ENCODE measurements around the gene KRTAP9-1. TPM values are rescaled to one million over a fixed set of nuclear protein-coding genes. Genes with fewer than 3 reads are reported as not detected.

Gene KRTAP9-1
- total RNA-seq, 1 donor from 2014 or later, result not detected

DNA sequence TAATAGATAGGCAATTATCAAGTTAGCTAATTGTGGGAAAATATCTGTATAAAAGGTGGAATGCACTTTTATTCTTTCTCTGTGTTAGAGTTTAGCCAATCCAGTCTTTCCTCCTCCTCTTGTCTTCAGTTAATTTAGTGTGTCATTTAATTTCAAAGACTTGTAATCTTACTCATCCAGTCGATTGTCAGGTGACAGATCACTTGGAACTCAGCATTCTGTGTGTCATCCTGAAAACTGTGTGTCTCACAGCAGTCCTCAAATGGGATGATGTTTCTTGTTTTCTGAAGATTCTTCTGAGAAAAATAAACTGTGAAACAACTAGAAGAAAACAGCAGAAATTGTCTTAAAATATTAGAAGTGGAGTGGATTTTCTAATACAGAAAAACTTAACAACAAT lies 4.7 kb upstream of the KRTAP9-1 start:
- ATAC-seq (no peak), DNase-seq (no peak)
- Histone ChIP-seq H3K27me3 (ENCODE audit: low read depth) (peaks cover 1% of the 10 kb centered on the region), H3K4me3 (no peak overlapping the region), H3K4me1 (no peaks in the 10 kb centered on the region), H3K36me3 (no peaks in the 10 kb centered on the region), H3K9me3 (no peaks in the 10 kb centered on the region), H3K27ac (no peak overlapping the region)
- intact Hi-C loops (cut with DNase I), result no loop called here
- TF ChIP-seq CTCF (IDR thresholded peaks at IDR 0.05), result no peak

DNA sequence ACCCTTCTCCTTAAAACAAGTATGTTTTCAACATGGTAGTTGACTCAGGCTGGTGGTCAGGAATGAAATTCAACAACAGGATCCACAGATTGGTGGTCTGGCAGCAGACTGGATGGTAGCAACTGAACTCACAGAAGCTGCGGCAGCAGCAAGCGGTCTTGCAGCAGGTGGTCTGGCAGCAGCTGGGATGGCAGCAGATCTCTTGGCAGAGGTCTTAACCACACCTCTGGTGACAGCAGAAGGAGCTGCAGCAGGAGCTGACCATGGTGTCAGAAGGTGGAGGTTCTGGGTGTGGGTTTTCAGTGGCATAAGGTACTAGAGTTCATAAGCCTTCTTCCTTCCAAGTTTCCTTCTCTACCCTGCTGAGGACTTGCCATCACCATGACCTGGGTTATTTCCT lies 2.8 kb upstream of the KRTAP9-1 start:
- H3K4me1 ChIP-seq, result no peaks in the 10 kb centered on the region
- DNase-seq, result no peak
- no peak overlapping the region for H3K4me3 ChIP-seq
- ATAC-seq, result no peak
- H3K9me3 ChIP-seq, result no peaks in the 10 kb centered on the region
- peaks cover 7% of the 10 kb centered on the region for H3K27me3 ChIP-seq (ENCODE audit: low read depth)
- no peak overlapping the region for H3K27ac ChIP-seq
- TF ChIP-seq CTCF (IDR thresholded peaks at IDR 0.05), result no peak
- H3K36me3 ChIP-seq, result no peaks in the 10 kb centered on the region
- intact Hi-C loops (cut with DNase I), result no loop called here

DNA sequence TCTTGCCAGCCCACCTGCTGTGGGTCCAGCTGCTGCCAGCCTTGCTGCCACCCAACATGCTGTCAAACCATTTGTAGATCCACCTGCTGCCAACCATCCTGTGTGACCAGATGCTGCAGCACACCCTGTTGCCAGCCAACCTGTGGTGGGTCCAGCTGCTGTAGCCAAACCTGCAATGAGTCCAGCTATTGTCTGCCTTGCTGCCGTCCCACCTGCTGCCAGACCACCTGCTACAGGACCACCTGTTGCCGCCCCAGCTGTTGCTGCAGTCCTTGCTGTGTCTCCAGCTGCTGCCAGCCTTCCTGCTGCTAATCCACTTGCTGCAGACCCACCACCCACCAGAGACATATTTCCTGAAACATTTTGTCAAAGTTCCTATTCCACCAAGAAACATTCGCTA lies 641 bp downstream of the KRTAP9-1 start:
- no peaks in the 10 kb centered on the region for H3K4me1 ChIP-seq
- no peak overlapping the region for H3K27ac ChIP-seq
- peaks cover 7% of the 10 kb centered on the region for H3K27me3 ChIP-seq (ENCODE audit: low read depth)

GRCh38 chr17:41196068-41196467 lies 6.4 kb downstream of the KRTAP9-1 start:
- no peaks in the 10 kb centered on the region for H3K4me1 ChIP-seq
- ATAC-seq (no peak), DNase-seq (no peak)
- H3K9me3 ChIP-seq, result no peaks in the 10 kb centered on the region
- no peaks in the 10 kb centered on the region for H3K27me3 ChIP-seq (ENCODE audit: low read depth)
- intact Hi-C loops (cut with DNase I), result no loop called here
- H3K4me3 ChIP-seq, result no peak overlapping the region
- no peak for TF ChIP-seq CTCF (IDR thresholded peaks at IDR 0.05)
- no peaks in the 10 kb centered on the region for H3K36me3 ChIP-seq
- no peak overlapping the region for H3K27ac ChIP-seq

More for the DNA sequence above, 641 bp downstream of the KRTAP9-1 start:
- TF ChIP-seq CTCF (IDR thresholded peaks at IDR 0.05), result no peak
- Histone ChIP-seq H3K36me3 (no peaks in the 10 kb centered on the region), H3K9me3 (no peaks in the 10 kb centered on the region), H3K4me3 (no peak overlapping the region)
- DNase-seq (no peak), ATAC-seq (no peak)
- intact Hi-C loops (cut with DNase I), result no loop called here

DNA sequence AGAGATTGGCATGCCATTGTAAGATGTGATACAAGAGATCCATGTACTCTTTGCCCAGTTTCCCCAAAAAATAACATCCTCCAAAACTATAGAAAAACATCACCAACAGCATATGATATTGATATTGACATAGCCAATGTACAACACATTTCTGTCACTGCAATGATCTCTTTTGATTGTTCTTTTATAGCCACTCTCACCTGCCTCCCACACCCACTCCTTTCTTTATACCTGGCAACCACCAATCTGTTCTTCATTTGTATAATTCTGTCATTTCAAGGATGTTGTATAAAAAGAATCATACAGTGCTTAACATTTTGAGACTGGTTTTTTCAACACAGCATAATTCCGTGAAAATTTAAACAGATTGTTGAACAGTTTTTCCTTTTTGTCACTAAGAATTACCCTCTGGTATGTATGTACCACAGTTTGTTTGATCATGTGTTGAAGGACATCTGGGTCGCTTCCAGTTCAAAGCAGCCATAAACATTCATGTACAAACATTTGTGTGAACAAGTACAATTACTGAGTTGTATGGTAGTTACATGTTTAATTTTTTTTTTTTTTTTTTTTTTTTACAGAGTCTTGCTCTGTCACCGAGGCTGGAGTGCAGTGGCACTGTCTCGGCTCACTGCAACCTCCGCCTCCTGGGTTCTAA lies 9.9 kb downstream of the KRTAP9-1 start:
- H3K27me3 ChIP-seq (ENCODE audit: low read depth), result no peaks in the 10 kb centered on the region
- DNase-seq (no peak), ATAC-seq (no peak)
- no peak for TF ChIP-seq CTCF (IDR thresholded peaks at IDR 0.05)
- no peaks in the 10 kb centered on the region for H3K4me1 ChIP-seq
- no peaks in the 10 kb centered on the region for H3K9me3 ChIP-seq
- no peak overlapping the region for H3K4me3 ChIP-seq
- no peaks in the 10 kb centered on the region for H3K36me3 ChIP-seq
- intact Hi-C loops (cut with DNase I), result no loop called here
- H3K27ac ChIP-seq, result no peak overlapping the region
